Peyer's patch (tissue), 4 donors: ENCODE data around the gene ADARB1.

ENCODE experiments used
- POLR2A ChIP-seq, 2 donors: fragments of 450-650 bp; IDR thresholded peaks; one replicate each; pipeline ENCODE4 v1.5.1; 2017; ENCODE audit warnings: antibody characterized with exemption in 2 of 2, mild to moderate bottlenecking in 2 of 2, moderate library complexity in 2 of 2
- TF ChIP-seq, protein P1 (sequence below), 6 experiments: fragments of 450-650 bp in 4 of 6; fragments of 200-600 bp in 2 of 6; sonication (generic) in 1 of 6; IDR thresholded peaks; one replicate each; pipeline ENCODE4 v1.5.1; 2017 to 2019; ENCODE audit warnings: antibody characterized with exemption in 6 of 6, mild to moderate bottlenecking in 3 of 6, moderate library complexity in 1 of 6

DNA sequence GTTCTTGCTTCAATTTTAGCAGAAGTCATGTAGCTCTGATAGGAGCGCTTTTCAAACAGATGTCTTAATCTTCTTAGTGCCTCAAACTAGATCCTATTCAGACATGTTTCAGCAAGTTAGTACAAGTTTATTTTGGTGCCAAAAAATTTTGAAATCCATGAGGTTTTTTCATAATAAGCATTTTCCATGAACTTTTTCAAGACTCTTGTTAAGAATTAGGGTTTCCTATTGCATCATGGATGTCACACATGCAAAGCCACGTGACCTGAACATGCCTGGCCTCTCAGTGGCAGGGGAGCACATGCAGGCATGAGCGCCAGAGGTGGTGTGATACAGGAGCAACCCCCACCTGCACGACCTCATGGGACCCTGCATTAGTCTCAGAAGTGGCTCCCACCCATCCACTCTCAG, 145.7 kb downstream of the ADARB1 start:
- TF ChIP-seq, protein P1, sequence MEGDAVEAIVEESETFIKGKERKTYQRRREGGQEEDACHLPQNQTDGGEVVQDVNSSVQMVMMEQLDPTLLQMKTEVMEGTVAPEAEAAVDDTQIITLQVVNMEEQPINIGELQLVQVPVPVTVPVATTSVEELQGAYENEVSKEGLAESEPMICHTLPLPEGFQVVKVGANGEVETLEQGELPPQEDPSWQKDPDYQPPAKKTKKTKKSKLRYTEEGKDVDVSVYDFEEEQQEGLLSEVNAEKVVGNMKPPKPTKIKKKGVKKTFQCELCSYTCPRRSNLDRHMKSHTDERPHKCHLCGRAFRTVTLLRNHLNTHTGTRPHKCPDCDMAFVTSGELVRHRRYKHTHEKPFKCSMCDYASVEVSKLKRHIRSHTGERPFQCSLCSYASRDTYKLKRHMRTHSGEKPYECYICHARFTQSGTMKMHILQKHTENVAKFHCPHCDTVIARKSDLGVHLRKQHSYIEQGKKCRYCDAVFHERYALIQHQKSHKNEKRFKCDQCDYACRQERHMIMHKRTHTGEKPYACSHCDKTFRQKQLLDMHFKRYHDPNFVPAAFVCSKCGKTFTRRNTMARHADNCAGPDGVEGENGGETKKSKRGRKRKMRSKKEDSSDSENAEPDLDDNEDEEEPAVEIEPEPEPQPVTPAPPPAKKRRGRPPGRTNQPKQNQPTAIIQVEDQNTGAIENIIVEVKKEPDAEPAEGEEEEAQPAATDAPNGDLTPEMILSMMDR (IDR thresholded peaks at IDR 0.05): no peak
- TF ChIP-seq POLR2A (IDR thresholded peaks at IDR 0.05): no peak
